Measurements from ENCODE around the gene TFB2M.

GRCh38 chr1:246512635-246513034 is 53.4 kb downstream of the TFB2M start:
- TF ChIP-seq POLR2AphosphoS5 (IDR thresholded peaks at IDR 0.05; ENCODE audit: low read depth, low read length) (no peak), SIN3A (IDR thresholded peaks at IDR 0.05; ENCODE audit: borderline replicate concordance, insufficient read depth, low read length) (no peak), TAF1 (IDR thresholded peaks at IDR 0.05; ENCODE audit: borderline replicate concordance, insufficient read depth, low read length) (no peak), REST (IDR thresholded peaks at IDR 0.05; ENCODE audit: insufficient read depth in 1 of 2, low read depth in 2 of 2, low read length in 2 of 2) (no peak)

All from PFSK-1 (cell line).